COR-L47 (cell line): Measurements from ENCODE around the gene MBD3L2B.

Experiments
- DNase-seq: peaks from one replicate; lab custom pipeline; 2025; lab: John Stamatoyannopoulos, UW

Gene MBD3L2B

GRCh38 chr19:7010722-7011593 is 10.3 kb downstream of the MBD3L2B start:
- DNase-seq: no peak

- DNase-seq: no peak
Measured at GRCh38 chr19:7007859-7008258, 13.4 kb downstream of the MBD3L2B start.

GRCh38 chr19:7006135-7006704 is 15.0 kb downstream of the MBD3L2B start:
- DNase-seq: no peak

- no peak for DNase-seq
Measured at GRCh38 chr19:7004313-7004931, 16.8 kb downstream of the MBD3L2B start.

- DNase-seq: no peak
Measured at GRCh38 chr19:7000816-7001215, 20.4 kb downstream of the MBD3L2B start.

- no peak for DNase-seq
Measured at GRCh38 chr19:7000333-7000732, 20.9 kb downstream of the MBD3L2B start.

- DNase-seq: no peak
Measured at GRCh38 chr19:6999933-7000332, 21.3 kb downstream of the MBD3L2B start.

- no peak for DNase-seq
Measured at GRCh38 chr19:6997679-6998445, 23.4 kb downstream of the MBD3L2B start.

- no peak for DNase-seq
Measured at GRCh38 chr19:6996810-6997209, 24.4 kb downstream of the MBD3L2B start.

- DNase-seq: no peak
Measured at GRCh38 chr19:6995054-6995453, 26.2 kb downstream of the MBD3L2B start.

GRCh38 chr19:6988257-6988656 is 33.0 kb downstream of the MBD3L2B start:
- DNase-seq: no peak

- DNase-seq: no peak
Measured at GRCh38 chr19:6987850-6988249, 33.4 kb downstream of the MBD3L2B start.

- DNase-seq: no peak
Measured at GRCh38 chr19:6983448-6983847, 37.8 kb downstream of the MBD3L2B start.

GRCh38 chr19:6979399-6979798 is 41.8 kb downstream of the MBD3L2B start:
- DNase-seq: no peak

- no peak for DNase-seq
Measured at GRCh38 chr19:6976197-6976596, 45.0 kb downstream of the MBD3L2B start.

- no peak for DNase-seq
Measured at GRCh38 chr19:6971366-6971765, 49.9 kb downstream of the MBD3L2B start.

- DNase-seq: no peak
Measured at GRCh38 chr19:6970443-6970842, 50.8 kb downstream of the MBD3L2B start.

GRCh38 chr19:6970021-6970420 is 51.2 kb downstream of the MBD3L2B start:
- DNase-seq: no peak

GRCh38 chr19:6969490-6969889 is 51.7 kb downstream of the MBD3L2B start:
- DNase-seq: no peak
